Ishikawa (cell line): ENCODE data around the gene KRT33A.
A peak's percentile ranks its signal among the peaks of the same experiment; 100 is the strongest.

Experiments used
- CEBPB ChIP-seq: IDR thresholded peaks from 2 replicates; pipeline ENCODE4 v1.6.1; 2012
- CREB1 ChIP-seq: IDR thresholded peaks from 2 replicates; pipeline ENCODE4 v1.6.1; 2012; ENCODE audit warnings: low read depth
- EGR1 ChIP-seq: IDR thresholded peaks from 2 replicates; pipeline ENCODE4 v1.6.1; 2012
- EP300 ChIP-seq: IDR thresholded peaks from 2 replicates; pipeline ENCODE4 v1.6.1; 2012; ENCODE audit warnings: borderline replicate concordance
- FOXM1 ChIP-seq: IDR thresholded peaks from 2 replicates; pipeline ENCODE4 v1.6.1; 2012; ENCODE audit warnings: low read depth, borderline replicate concordance
- MAX ChIP-seq: IDR thresholded peaks from 2 replicates; pipeline ENCODE4 v1.6.1; 2012
- NFIC ChIP-seq: IDR thresholded peaks from 2 replicates; pipeline ENCODE4 v1.6.1; 2012
- RAD21 ChIP-seq: IDR thresholded peaks from 2 replicates; pipeline ENCODE4 v1.6.1; 2012; ENCODE audit warnings: low read depth
- REST ChIP-seq: IDR thresholded peaks from 2 replicates; pipeline ENCODE4 v1.6.1; 2012; ENCODE audit warnings: low read depth, mild to moderate bottlenecking
- TAF1 ChIP-seq: IDR thresholded peaks from 2 replicates; pipeline ENCODE4 v1.6.1; 2012; ENCODE audit warnings: low read depth, mild to moderate bottlenecking
- TCF12 ChIP-seq: IDR thresholded peaks from 2 replicates; pipeline ENCODE4 v1.6.1; 2012; ENCODE audit warnings: low read depth
- TEAD4 ChIP-seq: IDR thresholded peaks from 2 replicates; pipeline ENCODE4 v1.6.1; 2012
- USF1 ChIP-seq: IDR thresholded peaks from 2 replicates; pipeline ENCODE4 v1.6.1; 2012
- YY1 ChIP-seq: IDR thresholded peaks from 2 replicates; pipeline ENCODE4 v1.6.1; 2012; ENCODE audit warnings: low read depth
- ZBTB7A ChIP-seq: IDR thresholded peaks from 2 replicates; pipeline ENCODE4 v1.6.1; 2012; ENCODE audit warnings: low read depth

The KRT33A gene

GRCh38 chr17:41363881-41364280 lies 13.3 kb upstream of the KRT33A start:
- TF ChIP-seq CREB1 (no peak), TCF12 (no peak), YY1 (no peak), RAD21 (no peak)

- TF ChIP-seq TCF12 (no peak), MAX (no peak), ZBTB7A (no peak), RAD21 (no peak), REST (no peak), EP300 (no peak), TEAD4 (no peak), CREB1 (no peak), NFIC (no peak), YY1 (no peak), EGR1 (no peak), CEBPB (no peak), FOXM1 (no peak), USF1 (no peak), TAF1 (no peak)
Observed at GRCh38 chr17:41360296-41360995, 9.8 kb upstream of the KRT33A start.

GRCh38 chr17:41354536-41354935 lies 3.9 kb upstream of the KRT33A start:
- no peak for TF ChIP-seq NFIC
- TF ChIP-seq FOXM1: no peak
- no peak for TF ChIP-seq ZBTB7A
- TF ChIP-seq USF1: no peak
- TF ChIP-seq CEBPB: no peak
- no peak for TF ChIP-seq EGR1
- no peak for TF ChIP-seq CREB1
- no peak for TF ChIP-seq TAF1
- no peak for TF ChIP-seq TEAD4
- no peak for TF ChIP-seq REST
- TF ChIP-seq RAD21: no peak
- no peak for TF ChIP-seq YY1

- TF ChIP-seq USF1: no peak
- no peak for TF ChIP-seq RAD21
- no peak for TF ChIP-seq YY1
- TF ChIP-seq EP300: no peak
- no peak for TF ChIP-seq ZBTB7A
- TF ChIP-seq REST: peak; percentile 88
- TF ChIP-seq MAX: no peak
- no peak for TF ChIP-seq TAF1
Observed at GRCh38 chr17:41352597-41353366, 2.2 kb upstream of the KRT33A start.
